Activated naive CD8-positive, alpha-beta T cell treated with anti-CD3 and anti-CD28 coated beads, Interleukin-2, amount 50 U/mL, for 24 hours (primary cell): ENCODE data around the gene ATRNL1.
"Not testable (repeated sequence)": the region's sequence is repeated elsewhere in the genome, so short reads cannot be mapped to it uniquely, and the experiment has no call there.

Experiments used
- ATAC-seq: fragments of 150-1000 bp; cut with Tn5 transposase; one replicate; pipeline ENCODE4 v1.10.0; 2021
- DNase-seq: peaks from one replicate; pipeline ENCODE4 v3.0.0; 2021
- H3K27ac Mint-ChIP-seq: one replicate; pipeline ENCODE4 v1.8.0; 2021; ENCODE audit warnings: mild to moderate bottlenecking, mixed read lengths
- H3K27me3 Mint-ChIP-seq: one replicate; pipeline ENCODE4 v1.8.0; 2021; ENCODE audit warnings: mixed read lengths
- H3K36me3 Mint-ChIP-seq: one replicate; pipeline ENCODE4 v1.8.0; 2021; ENCODE audit warnings: low read depth, mixed read lengths
- H3K4me1 Mint-ChIP-seq: one replicate; pipeline ENCODE4 v1.8.0; 2021; ENCODE audit warnings: mixed read lengths
- H3K4me3 Mint-ChIP-seq: one replicate; pipeline ENCODE4 v1.8.0; 2021; ENCODE audit warnings: mild to moderate bottlenecking, moderate library complexity, mixed read lengths
- H3K9me3 Mint-ChIP-seq: one replicate; pipeline ENCODE4 v1.8.0; 2021; ENCODE audit warnings: mixed read lengths

The ATRNL1 gene

DNA sequence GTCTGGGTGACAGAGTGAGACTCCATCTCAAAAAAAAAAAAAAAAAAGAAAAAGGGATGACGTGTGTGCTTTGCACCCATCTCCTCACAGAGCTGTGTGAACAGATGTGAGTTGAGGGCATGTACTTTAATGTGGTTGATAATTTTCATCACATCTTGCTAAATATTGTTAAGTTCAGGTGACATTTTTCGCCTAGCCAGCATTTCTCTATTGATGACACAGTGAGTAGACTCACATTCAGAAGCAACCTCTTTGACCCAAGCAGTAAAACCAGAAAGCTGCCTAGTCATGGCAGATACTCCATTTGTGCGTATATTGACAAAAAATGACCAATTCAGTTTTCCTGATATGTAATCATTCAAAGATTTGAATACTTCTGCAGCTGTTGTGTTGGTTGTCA is 126.0 kb downstream of the ATRNL1 start:
- no peak overlapping the region for H3K27ac Mint-ChIP-seq
- H3K27me3 Mint-ChIP-seq: no peaks in the 10 kb centered on the region
- H3K4me3 Mint-ChIP-seq: no peak overlapping the region
- H3K4me1 Mint-ChIP-seq: no peaks in the 10 kb centered on the region
- no peak for DNase-seq
- ATAC-seq: no peak
- no peaks in the 10 kb centered on the region for H3K36me3 Mint-ChIP-seq
- H3K9me3 Mint-ChIP-seq: no peaks in the 10 kb centered on the region

DNA sequence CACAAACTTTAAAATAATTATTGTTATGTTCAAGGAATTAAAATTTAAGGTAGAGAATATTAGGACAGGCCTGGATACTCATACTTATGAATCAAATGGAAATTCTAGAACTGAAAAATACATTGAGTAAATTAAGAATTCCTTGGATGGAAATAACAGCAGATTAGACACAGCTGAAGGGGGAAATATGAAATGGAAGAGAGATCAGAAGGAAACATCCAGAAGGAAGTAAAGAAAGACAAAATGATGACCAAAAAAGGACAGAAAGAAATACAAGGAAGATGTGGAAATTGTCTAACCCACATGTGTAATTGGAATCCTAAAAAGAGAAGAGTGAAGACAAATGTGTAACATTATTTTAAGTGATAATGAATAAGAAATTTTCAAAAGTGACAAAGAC is 128.9 kb downstream of the ATRNL1 start:
- Mint-ChIP-seq H3K4me1 (no peaks in the 10 kb centered on the region), H3K9me3 (no peaks in the 10 kb centered on the region)

DNA sequence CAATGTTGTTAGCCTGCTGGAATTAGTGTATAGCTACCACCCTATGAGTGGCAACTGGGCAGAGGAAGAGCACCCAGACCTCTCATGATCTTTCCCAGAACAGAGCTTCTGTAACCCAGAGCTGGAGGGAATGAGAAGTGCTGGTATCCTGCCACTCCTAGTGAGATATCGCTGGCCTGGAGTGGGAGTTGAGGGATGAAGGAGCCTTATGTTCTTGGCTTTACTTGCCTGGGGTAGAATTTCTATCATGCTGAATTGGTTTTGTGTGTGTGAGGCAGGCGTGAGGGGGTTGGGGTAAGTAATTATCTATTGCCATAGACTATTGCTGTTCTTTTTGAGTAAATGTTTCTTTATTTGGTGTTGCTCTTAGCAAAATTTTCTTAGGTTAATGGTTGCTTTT is 146.6 kb downstream of the ATRNL1 start:
- Mint-ChIP-seq H3K9me3 (no peaks in the 10 kb centered on the region), H3K4me3 (no peak overlapping the region), H3K27ac (no peak overlapping the region), H3K27me3 (no peaks in the 10 kb centered on the region), H3K36me3 (no peaks in the 10 kb centered on the region), H3K4me1 (no peaks in the 10 kb centered on the region)
- DNase-seq (no peak), ATAC-seq (no peak)

More for the DNA sequence above, 128.9 kb downstream of the ATRNL1 start:
- no peak for ATAC-seq
- no peak for DNase-seq
- no peak overlapping the region for H3K4me3 Mint-ChIP-seq
- no peaks in the 10 kb centered on the region for H3K36me3 Mint-ChIP-seq
- H3K27ac Mint-ChIP-seq: no peak overlapping the region
- H3K27me3 Mint-ChIP-seq: no peaks in the 10 kb centered on the region

DNA sequence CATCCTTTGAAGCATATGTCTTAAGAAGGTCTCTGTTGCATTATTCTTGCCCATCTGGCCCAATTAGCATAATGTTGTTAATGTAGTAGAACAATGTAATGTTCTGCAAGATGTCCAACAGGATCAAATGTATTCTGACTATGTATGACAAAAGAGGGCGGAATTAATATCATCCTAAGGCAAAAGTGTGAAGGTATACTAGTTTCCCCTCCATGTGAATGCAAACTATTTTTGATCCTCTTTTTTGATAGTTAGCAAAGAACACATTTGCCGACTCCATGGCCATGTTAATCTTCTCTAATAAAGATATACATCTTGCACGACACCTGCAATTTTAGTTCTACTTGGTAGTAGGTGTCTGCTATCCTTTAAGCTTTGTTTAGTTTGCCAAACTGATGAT is 157.6 kb downstream of the ATRNL1 start:
- H3K4me1 Mint-ChIP-seq: no peaks in the 10 kb centered on the region
- DNase-seq (no peak), ATAC-seq (no peak)
- peaks cover 3% of the 10 kb centered on the region for H3K9me3 Mint-ChIP-seq
- H3K27ac Mint-ChIP-seq: no peak overlapping the region
- no peak overlapping the region for H3K4me3 Mint-ChIP-seq
- no peaks in the 10 kb centered on the region for H3K27me3 Mint-ChIP-seq
- H3K36me3 Mint-ChIP-seq: no peaks in the 10 kb centered on the region

DNA sequence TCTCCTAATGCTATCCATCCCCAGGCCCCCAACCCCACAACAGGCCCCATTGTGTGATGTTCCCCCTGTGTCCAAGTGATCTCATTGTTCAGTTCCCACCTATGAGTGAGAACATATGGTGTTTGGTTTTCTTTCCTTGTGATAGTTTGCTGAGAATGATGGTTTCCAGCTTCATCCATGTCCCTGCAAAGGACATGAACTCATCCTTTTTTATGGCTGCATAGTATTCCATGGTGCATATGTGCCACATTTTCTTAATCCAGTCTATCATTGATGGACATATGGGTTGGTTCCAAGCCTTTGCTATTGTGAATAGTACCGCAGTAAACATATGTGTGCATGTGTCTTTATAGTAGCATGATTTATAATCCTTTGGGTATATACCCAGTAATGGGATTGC is 160.6 kb downstream of the ATRNL1 start:
- not testable (repeated sequence) for H3K27ac Mint-ChIP-seq

DNA sequence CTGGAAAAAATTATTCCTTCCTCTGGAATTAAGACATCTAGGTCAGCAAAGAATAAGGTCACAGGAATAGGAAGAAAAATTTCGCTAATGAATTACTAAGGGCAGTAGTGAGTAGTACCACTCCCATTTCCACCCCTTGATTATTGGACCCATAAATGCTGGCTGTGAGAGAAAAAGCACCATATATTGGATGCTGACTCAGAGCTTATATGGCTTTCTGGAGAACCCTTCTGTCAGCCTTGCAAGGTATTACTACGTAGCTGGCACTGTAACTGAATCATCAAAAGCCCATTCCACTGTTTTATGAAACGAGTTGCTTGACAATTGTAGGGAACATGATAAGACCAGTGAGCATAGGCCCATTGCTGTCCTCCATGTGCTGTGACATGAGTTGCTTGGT is 179.3 kb downstream of the ATRNL1 start:
- DNase-seq (no peak), ATAC-seq (no peak)
- Mint-ChIP-seq H3K27ac (no peak overlapping the region), H3K4me3 (no peak overlapping the region), H3K36me3 (no peaks in the 10 kb centered on the region), H3K27me3 (no peaks in the 10 kb centered on the region), H3K9me3 (no peaks in the 10 kb centered on the region), H3K4me1 (no peaks in the 10 kb centered on the region)

More for the DNA sequence above, 160.6 kb downstream of the ATRNL1 start:
- H3K4me1 Mint-ChIP-seq, H3K4me3 Mint-ChIP-seq, DNase-seq, H3K27me3 Mint-ChIP-seq, H3K9me3 Mint-ChIP-seq, H3K36me3 Mint-ChIP-seq, ATAC-seq: not testable (repeated sequence)

DNA sequence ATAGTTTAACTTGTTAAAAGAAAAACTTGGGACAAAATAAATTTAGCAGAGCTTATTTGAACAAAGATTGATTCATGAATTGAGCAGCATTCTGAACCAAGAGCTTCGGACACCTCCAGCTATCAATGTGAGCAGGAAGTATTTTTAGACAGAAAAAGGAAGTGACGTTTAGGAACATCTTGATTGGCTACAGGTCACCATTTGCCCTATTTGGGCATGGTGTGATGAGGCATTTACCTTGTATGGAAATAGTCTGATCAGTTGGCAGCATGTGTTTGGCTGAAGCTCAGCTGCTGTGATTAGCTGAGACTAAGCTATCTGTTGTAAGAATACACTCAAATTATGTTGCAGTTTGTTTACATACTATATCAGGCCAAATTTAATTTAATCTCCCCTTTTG is 185.1 kb downstream of the ATRNL1 start:
- H3K36me3 Mint-ChIP-seq: no peaks in the 10 kb centered on the region
- H3K4me3 Mint-ChIP-seq: no peak overlapping the region
- no peaks in the 10 kb centered on the region for H3K27me3 Mint-ChIP-seq
- no peaks in the 10 kb centered on the region for H3K9me3 Mint-ChIP-seq
- no peaks in the 10 kb centered on the region for H3K4me1 Mint-ChIP-seq
- H3K27ac Mint-ChIP-seq: no peak overlapping the region
- DNase-seq: no peak
- ATAC-seq: no peak

DNA sequence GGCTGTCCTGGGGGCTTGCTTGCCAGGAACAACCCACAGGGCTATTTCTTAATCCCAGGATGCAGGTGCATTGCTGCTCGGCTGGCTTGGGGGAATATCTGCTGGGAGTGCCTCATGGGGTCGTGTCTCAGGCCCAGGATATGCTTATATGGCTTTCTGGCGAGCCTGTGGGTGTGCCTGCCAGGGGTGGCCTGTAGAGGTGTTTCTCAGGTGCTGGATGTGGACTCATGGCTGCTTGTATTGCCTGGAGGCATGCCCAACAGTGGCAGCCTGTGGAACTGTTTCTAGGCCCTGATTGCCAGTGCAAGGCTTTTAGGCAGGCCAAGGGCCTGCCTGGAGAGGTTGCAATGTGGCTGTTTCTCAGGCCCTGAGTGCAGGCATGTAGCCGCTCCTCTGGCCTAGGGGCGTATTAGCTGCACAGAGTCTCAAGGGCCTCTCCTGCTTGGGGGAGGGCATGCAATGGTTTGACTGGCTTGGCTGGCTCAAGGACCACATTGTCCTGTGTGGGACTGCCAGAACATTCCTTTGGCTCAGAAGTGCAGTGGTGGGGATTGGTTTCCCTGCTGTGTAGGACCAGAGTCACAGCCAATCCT is 202.1 kb downstream of the ATRNL1 start:
- DNase-seq (no peak), ATAC-seq (no peak)
- Mint-ChIP-seq H3K9me3 (peaks cover 20% of the 10 kb centered on the region), H3K4me1 (no peaks in the 10 kb centered on the region), H3K36me3 (no peaks in the 10 kb centered on the region), H3K27me3 (no peaks in the 10 kb centered on the region), H3K27ac (no peak overlapping the region), H3K4me3 (no peak overlapping the region)

DNA sequence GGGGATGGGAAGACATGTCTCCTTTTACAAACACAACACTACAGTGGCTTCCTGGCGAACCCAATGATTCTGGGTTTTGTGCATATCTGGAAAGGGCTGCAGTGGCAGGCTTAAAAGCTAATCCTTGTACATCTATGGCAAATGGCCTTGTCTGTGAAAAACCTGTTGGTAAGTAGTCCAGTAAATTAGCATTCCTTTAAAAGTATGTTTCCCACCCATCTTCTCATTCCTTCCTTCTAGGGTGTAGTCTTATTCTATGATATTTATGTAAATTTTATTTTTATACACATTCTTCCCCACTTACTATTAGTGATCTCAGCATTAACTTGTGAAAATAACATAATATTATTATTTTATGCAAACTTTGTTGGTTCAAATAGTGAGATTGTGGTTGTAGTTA is 206.9 kb downstream of the ATRNL1 start:
- Mint-ChIP-seq H3K27me3 (no peaks in the 10 kb centered on the region), H3K36me3 (no peaks in the 10 kb centered on the region), H3K4me3 (no peak overlapping the region), H3K27ac (no peak overlapping the region), H3K9me3 (no peaks in the 10 kb centered on the region), H3K4me1 (no peaks in the 10 kb centered on the region)
- DNase-seq: no peak
- ATAC-seq: no peak

DNA sequence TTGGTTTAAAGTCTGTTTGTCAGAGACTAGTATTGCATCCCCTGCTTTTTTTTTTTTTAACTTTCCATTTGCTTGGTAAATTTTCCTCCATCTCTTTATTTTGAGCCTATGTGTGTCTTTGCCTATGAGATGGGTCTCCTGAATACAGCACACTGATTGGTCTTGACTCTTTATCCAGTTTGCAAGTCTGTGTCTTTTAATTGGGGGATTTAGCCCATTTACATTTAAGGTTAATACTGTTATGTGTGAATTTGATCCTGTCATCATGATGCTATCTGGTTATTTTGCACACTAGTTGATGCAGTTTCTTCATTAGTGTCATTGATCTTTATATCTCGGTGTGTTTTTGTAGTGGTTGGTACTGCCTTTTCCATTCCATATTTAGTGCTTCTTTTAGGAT is 226.5 kb downstream of the ATRNL1 start:
- H3K36me3 Mint-ChIP-seq, H3K27ac Mint-ChIP-seq, DNase-seq, H3K27me3 Mint-ChIP-seq, ATAC-seq, H3K4me3 Mint-ChIP-seq, H3K4me1 Mint-ChIP-seq: not testable (repeated sequence)
- peaks cover 26% of the 10 kb centered on the region for H3K9me3 Mint-ChIP-seq

DNA sequence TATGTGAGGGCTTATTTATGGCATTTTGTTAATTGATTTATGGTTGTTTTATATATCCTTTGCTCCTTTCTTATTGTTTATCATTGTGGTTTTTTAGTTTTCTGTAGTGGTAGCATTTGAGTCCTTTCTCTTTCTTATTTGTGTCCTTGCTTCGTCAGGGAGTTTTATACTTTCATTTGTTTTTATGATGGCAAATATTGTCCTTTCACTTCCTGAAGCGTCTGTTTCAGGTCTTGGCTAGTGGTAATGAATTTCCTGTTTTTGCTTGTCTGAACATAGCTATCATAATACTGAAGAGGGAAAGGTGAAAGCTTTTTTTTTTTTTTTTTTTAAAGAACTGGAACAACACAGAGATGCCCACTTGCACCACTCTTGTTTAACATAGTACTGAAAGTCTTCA is 228.2 kb downstream of the ATRNL1 start:
- Mint-ChIP-seq H3K4me1 (no peaks in the 10 kb centered on the region), H3K4me3 (no peak overlapping the region), H3K9me3 (peaks cover 26% of the 10 kb centered on the region), H3K36me3 (no peaks in the 10 kb centered on the region), H3K27me3 (no peaks in the 10 kb centered on the region), H3K27ac (no peak overlapping the region)
- DNase-seq (no peak), ATAC-seq (no peak)

DNA sequence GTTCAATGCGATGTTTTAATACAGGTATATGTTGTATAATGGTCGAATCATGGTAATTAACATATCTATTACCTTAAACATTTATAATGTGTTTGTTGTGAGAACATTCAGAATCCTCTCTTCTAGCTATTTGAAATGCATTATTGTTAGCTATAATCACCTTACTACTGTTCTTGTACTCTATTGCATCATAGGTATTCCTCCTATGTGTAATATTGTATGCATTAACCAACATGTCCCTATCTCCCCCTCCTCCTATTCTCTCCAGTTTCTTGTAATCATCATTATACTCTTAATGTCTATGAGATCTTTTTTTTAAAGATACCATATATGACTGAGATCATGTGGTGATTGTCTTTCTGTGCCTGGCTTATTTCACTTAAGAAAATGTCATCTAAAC is 235.2 kb downstream of the ATRNL1 start:
- ATAC-seq (no peak), DNase-seq (no peak)
- Mint-ChIP-seq H3K36me3 (no peaks in the 10 kb centered on the region), H3K4me1 (no peaks in the 10 kb centered on the region), H3K9me3 (peaks cover 13% of the 10 kb centered on the region), H3K27me3 (no peaks in the 10 kb centered on the region), H3K4me3 (no peak overlapping the region), H3K27ac (no peak overlapping the region)

DNA sequence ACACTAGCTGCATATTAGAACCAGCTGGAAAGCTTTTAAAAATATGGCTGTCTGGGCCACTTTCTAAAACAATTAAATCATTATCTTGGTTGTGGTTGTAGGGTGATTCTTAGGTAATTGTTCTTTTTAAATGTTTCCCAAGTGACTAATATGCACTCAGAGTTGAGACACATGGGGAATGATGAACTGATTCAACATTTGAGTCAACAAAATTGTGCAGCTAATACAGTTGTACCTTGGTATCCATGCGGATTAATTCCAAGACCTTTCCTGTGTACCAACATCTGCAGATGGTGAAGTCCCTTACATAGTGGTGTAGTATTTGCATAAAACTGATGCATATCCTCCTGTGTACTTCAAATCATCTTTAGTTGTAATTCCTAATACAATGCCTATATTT is 242.2 kb downstream of the ATRNL1 start:
- ATAC-seq: no peak
- H3K4me1 Mint-ChIP-seq: no peaks in the 10 kb centered on the region
- H3K27me3 Mint-ChIP-seq: no peaks in the 10 kb centered on the region

DNA sequence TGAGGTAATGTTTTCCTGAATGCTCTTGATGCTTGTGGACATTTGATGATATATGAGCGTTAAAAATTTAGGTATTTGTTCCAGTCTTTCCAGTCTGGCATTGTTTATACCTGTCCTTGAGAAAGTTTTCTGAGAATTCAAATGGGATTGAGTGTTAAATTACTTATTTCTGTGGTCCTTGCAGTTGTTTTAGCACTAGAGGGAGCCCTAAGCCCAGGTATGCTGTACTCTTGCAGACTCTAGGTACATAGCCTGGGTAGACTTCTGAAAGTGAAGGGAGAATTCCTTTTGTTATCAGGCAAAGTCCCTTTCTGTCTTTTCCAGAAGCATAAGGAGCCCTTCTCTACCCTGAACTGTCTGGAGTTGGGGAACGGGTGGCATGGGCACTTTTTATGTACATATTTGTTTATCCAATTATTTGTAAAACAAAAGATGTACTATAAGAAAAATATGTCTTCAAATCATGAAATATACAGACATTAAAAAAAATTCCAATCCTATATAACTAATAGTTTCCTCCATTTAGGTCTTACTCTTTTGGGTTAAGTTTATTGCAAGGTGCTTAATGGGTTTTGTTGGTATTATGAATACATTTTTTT is 262.1 kb downstream of the ATRNL1 start:
- Mint-ChIP-seq H3K27ac (no peak overlapping the region), H3K4me3 (no peak overlapping the region), H3K36me3 (no peaks in the 10 kb centered on the region), H3K4me1 (no peaks in the 10 kb centered on the region), H3K27me3 (no peaks in the 10 kb centered on the region), H3K9me3 (peaks cover 5% of the 10 kb centered on the region)
- DNase-seq: peak; percentile 14
- ATAC-seq: no peak

More for the DNA sequence above, 242.2 kb downstream of the ATRNL1 start:
- Mint-ChIP-seq H3K27ac (no peak overlapping the region), H3K4me3 (no peak overlapping the region), H3K9me3 (peaks cover 11% of the 10 kb centered on the region), H3K36me3 (no peaks in the 10 kb centered on the region)
- DNase-seq: no peak

DNA sequence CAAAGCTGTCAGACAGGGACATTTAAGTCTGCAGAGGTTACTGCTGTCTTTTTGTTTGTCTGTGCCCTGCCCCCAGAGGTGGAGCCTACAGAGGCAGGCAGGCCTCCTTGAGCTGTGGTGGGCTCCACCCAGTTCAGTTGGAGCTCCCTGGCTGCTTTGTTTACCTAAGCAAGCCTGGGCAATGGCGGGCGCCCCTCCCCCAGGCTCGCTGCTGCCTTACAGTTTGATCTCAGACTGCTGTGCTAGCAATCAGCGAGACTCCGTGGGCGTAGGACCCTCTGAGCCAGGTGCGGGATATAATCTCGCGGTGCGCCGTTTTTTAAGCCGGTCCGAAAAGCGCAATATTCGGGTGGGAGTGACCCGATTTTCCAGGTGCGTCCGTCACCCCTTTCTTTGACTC is 274.8 kb downstream of the ATRNL1 start:
- not testable (repeated sequence) for ATAC-seq, H3K4me1 Mint-ChIP-seq, H3K4me3 Mint-ChIP-seq, H3K9me3 Mint-ChIP-seq, DNase-seq, H3K27me3 Mint-ChIP-seq, H3K36me3 Mint-ChIP-seq, H3K27ac Mint-ChIP-seq

DNA sequence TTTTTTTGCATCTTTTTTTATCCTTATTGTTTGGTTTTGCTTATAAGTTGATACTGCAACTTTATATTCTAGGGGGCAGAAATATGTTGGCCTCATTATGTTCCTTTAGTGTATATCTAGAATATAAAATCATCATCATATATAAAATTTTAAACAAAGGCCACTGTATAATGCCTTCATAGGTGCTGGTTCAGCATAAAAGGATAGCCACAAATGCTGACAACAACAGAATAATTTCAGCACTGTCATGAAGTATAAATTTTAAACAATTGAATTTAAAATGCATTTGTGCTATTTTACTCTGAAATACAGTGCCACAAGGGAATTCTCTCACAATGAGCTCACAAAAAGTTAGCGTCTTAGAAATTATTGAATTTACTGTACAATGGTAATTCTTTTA is 285.9 kb downstream of the ATRNL1 start:
- no peak overlapping the region for H3K4me3 Mint-ChIP-seq
- no peak overlapping the region for H3K27ac Mint-ChIP-seq
- DNase-seq: no peak
- peaks cover 6% of the 10 kb centered on the region for H3K9me3 Mint-ChIP-seq
- H3K36me3 Mint-ChIP-seq: no peaks in the 10 kb centered on the region
- no peaks in the 10 kb centered on the region for H3K4me1 Mint-ChIP-seq
- no peaks in the 10 kb centered on the region for H3K27me3 Mint-ChIP-seq
- no peak for ATAC-seq
